ENCODE measurements around the gene ABCA2.
"Not testable (repeated sequence)": the region's sequence is repeated elsewhere in the genome, so short reads cannot be mapped to it uniquely, and the experiment has no call there.

The ABCA2 gene

DNA sequence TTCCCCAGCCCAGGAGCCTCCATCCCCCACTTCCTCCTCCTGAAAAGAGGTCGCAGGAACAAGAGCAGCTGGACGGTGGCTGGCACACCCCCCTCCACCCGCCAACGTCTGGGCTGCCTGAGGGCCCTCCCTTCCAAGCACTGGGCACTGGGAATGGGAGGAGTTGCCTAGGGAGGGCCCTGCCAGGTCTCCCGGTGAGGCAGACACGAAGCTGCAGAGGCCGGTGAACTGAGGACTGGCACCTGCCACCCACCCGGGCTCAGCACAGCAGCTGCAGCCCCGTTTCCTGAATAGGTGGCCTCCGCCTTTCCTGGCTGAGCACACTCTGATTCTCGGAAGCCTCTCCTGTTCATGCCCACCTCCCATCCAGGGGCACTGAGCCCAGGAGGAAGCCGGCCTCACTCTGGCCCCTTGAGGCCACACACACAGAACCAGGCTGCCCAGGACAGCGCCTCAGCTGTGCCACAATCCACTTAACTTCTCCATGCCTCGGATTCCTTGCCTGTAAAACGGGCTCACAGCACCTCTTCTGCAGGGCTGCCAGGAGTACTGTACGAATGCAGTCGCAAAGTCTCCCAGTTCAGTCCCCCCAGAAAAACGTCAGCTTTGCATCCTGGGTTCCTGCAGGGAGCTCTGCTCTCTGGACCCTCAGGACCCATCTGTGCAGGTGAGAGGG, 16.6 kb upstream of the ABCA2 start:
- no peak for DNase-seq (ENCODE audit: low read depth)

DNA sequence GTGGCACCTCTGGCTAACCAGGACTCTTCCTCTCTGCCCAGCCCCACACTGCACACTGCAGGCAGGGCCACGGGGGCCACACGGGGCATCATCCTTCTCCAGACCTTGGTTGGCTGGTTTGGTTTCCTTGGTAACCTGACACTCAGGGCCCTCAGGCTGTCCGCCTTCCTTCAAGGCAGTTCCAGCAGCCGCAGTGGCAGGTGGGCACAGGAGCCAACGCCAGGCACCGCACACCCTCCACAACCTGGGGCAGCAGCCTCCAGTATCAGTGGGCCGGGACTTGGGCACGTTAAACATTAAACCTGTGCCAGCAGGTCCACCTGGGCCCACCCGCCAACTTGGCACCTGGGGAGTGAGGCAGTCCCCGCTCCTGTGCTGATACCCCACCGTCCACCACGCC, 16.0 kb upstream of the ABCA2 start:
- DNase-seq (ENCODE audit: low read depth) = no peak

DNA sequence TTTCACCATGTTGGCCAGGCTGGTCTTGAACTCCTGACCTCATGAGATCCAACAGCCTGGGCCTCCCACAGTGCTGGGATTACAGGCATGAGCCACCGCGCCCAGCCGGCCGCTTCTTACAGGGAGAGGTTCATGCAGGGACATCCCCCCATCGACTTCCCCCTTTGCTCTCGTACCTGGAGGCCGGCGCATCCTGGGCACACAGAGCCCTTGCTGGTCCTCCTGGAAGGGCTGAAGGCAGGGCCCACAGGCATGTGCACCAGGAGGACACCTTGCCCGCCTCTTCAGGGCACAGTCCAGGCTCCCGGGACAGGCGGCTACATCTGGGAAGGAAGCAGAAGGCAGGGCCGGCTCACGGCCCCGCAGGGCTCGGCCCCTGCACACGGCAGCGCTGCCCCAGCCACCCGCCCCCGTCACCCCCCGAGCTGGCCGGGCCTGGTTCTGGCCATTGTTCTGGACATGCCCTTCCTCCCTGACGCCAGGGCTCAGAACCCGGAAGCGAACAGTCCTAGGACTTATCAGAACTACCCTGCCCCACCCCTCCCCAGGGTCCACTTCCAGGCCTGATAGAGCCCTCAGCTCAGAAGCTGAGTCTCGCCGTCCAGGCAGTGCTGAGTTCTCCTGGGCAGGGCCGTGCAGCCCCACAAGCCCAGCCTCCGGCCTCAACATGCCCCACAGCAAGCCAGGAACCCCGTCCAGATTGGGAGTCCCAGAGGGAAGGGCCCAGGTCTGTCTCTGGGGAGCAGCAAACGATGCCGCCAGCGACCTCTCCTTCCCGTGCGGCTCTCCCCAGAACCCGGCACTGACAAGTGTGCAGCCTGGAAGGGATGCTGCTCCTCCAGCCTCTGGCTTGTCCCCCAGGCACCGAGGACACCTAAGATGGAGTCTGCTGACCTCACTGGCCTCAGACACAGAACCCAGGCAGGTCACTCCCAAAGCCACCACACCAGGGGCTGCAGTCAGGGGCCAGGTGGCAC, 15.0 kb upstream of the ABCA2 start:
- no peak for DNase-seq (ENCODE audit: low read depth)

DNA sequence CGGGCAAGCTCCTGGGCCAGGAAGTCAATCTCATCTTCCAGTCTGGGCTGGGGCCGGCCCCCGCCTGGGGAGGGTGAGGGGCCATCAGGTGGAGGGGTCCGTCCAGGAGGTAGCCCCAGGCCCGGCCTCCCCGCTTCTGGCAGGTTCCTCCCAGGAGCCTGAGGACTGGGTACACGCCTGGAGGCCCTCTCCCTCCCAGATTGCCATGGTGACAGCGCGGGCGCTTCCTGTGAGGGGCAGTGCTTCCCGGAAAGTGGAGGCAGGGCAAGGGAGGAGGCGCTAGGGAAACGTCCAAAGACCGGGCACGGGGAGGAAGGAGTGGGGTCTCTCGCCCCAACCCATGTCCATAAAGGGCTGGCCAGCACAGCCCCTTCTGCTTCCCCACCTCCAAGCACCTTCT, 13.1 kb upstream of the ABCA2 start:
- no peak for DNase-seq (ENCODE audit: low read depth)

DNA sequence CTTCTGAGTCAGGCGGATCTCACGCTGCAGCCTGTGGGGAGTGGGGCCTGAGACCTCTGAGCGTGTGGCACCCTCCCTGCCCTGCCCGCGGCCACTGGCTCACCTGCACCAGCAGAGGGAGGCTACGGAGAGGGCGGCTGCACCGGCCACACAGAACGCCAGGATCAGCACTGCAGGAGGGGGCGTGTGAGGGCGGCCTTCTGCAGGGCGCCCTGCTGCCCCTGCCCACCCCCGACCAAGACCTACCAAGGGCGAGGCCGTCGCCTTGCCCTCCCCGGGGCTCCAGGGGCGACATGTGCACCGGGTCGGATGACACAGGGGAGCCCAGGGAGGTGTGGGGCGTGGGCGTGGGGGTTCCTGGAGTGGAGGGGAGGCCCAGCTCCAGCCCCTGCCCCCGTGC, 12.5 kb upstream of the ABCA2 start:
- no peak for DNase-seq (ENCODE audit: low read depth)

DNA sequence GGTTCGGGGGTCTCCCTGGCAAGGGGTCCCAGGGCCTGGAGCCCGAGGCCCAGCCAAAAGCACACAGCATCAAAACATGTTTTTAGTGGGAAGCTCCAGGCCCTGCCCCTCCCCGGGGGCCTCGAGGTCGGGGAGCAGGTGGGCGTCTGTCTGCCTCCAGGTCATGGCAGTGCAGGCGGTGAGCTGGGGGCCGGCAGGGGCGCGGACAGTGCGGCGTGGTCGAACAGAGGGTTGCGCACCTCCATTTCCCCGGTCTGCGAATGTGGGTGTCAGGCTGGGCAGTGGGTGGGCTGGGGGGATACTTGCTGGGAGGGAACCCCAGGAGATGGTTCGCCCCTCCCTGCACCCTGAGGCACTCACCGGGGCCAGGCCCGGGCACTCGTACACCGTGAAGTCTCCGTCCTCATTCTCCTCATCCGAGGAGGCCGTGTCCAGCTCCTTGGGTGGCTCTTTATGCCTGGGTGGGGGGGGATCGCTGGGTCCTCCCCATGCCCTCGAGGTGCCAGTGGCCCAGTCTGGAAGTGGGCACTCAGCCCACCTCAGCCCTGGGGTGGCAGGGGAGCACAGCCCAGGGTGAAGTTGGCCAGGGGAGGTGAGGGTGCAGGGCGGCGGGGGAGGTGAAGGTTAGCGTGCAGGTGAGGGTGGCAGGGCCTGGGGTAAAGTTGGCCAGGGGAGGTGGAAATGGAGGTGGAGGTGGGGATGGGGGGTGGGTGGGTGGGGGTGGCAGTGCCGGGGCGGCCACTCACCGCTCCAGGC, 11.8 kb upstream of the ABCA2 start:
- DNase-seq (ENCODE audit: low read depth) = no peak

DNA sequence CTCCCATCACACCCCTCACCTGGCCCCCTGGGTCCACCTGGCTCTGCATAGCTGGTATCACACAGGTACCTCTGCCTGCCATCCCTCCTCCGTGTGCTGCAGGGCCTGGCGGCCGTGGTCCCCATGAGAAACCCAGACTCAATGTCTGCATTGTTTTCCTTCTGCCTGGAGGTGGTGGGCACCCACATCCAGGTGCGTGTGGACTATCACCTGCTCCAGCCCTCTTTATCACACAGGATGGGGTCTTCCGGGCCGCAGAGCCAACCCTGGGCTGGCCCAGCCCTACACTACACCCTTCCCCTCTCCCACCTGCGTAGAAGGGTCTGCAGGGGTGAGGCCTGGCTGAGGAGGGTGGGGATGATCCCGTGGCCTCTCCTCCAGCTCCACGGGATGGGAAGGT, 10.9 kb upstream of the ABCA2 start:
- no peak for DNase-seq (ENCODE audit: low read depth)

DNA sequence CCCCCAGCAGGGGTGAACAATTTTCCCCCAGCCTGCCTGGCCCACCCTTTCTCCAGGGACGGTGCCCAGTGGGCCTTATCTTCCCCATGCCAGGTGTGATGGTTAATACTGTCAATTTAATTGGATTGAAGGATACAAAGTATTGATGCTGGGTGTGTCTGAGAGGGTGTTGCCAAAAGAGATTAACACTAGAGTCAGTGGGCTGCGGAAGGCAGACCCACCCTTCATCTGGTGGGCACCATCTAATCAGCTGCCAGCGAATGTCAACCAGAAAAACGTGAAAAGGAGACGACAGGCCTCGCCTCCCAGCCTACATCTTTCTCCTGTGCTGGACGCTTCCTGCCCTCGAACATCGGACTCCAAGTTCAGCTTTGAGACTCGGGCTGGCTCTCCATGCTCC, 9.4 kb upstream of the ABCA2 start:
- no peak for DNase-seq (ENCODE audit: low read depth)

DNA sequence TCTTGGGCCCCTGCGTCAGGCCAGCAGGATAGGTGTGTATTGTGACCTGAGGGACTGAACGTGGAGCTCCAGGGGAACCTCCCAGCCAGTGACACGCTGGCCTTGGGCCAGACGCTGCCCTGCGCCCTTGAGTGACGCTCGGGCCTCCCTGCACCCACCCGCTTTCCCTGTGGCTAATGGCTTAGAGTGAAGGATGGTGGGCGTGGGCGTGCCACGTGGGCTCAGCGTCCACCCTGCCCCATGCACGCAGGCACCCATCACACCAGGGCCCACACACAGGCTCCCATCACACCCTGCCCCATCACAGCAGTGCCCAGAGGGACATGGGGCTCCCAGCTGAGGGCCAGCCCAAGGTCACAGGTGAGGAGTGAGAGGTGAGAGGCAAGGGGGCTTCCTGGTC, 9.0 kb upstream of the ABCA2 start:
- DNase-seq (ENCODE audit: low read depth) = no peak

DNA sequence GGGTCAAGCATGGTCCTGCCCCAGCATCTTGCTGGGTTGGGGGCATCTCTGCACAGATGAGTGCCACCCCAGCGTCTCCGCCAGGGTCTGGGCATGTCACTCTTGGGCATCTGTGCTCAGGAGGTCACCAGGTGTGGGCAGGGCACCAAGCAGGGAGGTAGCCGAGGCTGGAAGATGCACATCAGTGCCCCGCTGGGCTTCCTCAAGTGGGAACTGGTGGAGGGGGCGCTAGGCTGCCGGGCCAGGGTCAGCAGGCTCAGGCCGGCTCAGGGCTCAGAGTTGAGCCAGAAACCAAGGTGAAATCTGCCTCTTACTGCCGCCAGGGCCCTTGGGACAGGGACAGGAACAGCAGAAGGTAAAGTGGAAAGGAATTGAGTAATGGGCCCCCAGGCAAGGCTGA, 7.9 kb upstream of the ABCA2 start:
- no peak for DNase-seq (ENCODE audit: low read depth)

DNA sequence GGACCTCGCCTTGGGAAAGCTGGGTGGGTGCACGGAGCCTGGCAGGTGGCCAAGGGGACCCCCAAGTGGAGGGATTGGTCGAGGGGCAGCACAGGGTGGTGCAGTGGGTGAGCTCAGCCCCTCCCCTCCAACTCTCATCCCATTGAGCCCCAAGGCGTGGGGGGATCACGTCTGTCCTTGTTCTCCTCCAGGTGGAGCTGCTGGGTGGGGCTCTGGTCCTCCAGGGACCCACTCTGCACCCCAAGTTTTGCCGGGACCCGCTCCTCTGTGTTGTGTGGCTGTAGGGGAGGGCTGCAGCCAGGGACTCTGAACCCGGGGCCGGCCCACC, 7.4 kb upstream of the ABCA2 start:
- no peak for DNase-seq (ENCODE audit: low read depth)

DNA sequence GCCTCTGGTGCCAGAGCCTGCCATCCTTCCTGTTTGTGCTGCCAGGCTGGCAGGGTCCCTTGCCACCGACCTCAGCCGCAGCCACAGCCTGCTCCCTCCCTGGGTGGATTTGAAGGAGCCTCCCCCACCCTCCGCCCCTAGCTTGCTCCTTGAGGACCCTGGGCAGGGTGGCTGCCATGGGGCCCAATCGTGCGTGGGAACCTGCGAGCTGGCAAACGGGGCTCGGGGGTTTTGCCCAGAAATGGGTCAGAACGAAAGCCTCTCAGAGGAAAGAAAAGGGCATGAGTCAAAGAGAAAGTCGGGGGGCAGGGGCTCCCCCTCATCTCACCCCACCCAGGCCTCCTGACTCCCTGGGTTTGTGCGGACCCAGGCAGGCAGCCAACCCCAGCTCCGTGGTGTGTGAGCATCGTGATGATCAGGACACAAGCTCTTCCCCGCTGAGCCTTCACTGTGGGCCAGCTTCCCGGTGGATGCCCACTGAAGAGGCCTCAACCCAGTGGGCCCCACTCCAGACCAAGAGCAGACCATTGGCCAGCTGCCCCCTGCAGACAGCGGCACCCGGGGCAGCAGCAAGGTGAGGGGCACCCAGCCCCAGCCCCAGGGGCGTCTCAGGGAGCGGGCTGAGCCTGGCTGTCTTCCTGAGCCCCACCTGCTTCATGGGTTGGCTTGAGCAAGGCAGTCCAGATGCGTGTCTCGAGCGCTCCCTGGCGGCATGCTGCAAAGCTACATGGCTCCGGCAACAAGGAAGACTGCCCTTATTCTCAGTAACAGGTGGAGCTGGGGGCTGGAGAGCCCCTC, 6.9 kb upstream of the ABCA2 start:
- peak; percentile 83 for DNase-seq (ENCODE audit: low read depth)

DNA sequence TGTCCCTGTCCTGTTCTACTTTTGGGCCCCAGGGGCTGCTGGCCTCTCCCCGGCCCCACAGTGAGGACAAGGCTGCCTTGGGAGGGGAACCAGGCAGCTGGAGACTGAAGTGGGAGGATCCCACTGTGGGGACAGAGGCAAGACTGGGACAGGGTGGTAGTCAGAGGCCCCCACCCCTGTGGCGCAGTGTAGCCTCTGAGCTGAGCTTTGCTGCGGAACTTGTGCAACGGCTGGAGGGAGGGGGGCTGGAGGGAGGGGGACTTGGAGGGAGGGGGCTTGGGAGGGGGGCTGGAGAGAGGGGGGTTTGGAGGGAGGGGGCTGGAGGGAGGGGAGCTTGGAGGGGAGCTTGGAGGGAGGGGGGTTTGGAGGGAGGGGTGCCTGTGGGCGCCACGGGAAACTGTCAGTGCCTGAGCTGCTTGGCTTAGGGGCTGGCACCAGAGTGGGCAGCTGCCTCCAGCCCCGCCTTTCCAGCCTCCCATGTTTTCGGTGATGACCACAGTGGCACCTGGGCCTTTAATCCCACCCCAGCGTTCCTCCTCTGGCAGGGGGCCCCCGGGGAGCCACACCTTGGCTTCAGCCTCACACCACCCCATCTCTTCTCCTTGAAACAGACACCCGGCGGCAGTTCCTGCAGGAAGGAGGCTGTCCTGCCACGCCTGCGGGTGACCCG, 6.1 kb upstream of the ABCA2 start:
- no peak for DNase-seq (ENCODE audit: low read depth)

DNA sequence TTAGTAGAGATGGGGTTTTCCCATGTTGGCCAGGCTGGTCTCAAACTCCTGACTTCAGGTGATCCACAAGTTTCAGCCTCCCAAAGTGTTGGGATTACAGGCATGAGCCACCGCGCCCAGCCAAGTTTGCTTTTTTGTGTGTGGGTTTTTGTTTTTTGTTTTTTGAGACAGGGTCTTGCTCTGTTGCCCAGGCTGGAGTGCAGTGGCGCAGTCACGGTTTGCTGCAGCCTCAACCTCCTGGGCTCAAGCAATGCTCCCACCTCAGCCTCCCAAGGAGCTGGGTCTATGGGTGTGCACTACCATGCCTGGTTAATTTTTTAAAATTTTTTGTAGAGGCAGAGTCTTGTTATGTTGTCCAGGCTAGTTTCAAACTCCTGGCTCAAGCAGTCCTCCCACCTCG, 5.4 kb upstream of the ABCA2 start:
- not testable (repeated sequence) for DNase-seq (ENCODE audit: low read depth)

DNA sequence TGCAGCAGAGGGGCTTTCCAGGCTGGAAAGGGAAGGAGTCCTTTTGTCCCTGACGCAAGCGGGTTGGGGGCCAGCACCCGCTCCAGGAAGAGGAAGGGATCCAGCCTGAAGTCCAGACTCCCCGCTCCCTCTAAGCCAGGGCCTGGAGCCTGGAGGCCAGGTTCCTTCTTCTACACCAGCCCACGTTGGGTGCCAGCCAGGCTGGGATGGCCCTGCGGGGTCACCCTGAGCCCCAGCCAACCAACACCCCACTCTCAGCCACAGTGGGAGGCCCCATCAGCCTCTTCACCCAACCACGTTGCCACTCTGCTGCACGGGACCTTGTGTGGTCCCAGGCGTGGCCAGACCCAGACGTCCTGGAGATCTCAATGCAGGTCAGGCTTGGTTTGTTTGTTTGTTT, 4.8 kb upstream of the ABCA2 start:
- DNase-seq (ENCODE audit: low read depth) = no peak

DNA sequence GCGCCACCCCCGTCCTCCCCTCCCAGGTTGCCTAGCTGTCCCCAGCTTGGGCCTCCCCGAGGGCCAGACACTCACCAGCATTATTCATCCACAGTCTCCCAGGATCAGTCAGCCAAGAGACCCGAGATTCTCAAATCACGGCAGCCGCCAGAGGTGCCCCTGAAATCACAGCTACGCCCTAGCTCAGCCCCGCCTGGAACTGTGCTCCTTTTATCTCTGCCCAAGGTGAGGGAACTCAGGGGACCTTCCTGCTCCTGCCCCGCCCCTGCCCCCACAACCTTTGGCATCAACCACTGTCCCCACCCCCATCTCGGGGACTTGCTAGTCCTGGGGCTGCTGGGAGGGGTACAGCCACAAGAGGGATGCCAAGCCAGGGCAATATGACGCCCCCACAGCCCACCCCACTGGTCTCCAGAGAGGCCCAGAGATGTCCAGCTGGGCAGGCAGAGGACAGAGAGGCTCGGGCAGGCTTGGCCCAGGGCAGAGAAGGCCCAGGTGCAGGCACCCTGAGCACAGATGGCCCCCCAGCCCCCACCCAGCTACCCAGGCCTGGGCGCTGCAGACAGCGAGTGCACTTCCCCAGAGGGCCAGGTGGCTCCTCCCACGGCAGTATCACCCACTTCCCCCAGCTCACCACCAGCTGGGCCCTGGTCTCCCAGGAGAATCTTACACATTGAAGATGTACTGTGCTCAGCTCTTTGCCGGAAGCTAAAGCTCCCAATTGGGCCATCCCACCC, 4.0 kb upstream of the ABCA2 start, which contains the start of gene FUT7:
FUT7 (minus strand) TSS at position 185 of the 737 bp plus-strand sequence; CDS start at position 88, 97 bp downstream.
- no peak for DNase-seq (ENCODE audit: low read depth)

DNA sequence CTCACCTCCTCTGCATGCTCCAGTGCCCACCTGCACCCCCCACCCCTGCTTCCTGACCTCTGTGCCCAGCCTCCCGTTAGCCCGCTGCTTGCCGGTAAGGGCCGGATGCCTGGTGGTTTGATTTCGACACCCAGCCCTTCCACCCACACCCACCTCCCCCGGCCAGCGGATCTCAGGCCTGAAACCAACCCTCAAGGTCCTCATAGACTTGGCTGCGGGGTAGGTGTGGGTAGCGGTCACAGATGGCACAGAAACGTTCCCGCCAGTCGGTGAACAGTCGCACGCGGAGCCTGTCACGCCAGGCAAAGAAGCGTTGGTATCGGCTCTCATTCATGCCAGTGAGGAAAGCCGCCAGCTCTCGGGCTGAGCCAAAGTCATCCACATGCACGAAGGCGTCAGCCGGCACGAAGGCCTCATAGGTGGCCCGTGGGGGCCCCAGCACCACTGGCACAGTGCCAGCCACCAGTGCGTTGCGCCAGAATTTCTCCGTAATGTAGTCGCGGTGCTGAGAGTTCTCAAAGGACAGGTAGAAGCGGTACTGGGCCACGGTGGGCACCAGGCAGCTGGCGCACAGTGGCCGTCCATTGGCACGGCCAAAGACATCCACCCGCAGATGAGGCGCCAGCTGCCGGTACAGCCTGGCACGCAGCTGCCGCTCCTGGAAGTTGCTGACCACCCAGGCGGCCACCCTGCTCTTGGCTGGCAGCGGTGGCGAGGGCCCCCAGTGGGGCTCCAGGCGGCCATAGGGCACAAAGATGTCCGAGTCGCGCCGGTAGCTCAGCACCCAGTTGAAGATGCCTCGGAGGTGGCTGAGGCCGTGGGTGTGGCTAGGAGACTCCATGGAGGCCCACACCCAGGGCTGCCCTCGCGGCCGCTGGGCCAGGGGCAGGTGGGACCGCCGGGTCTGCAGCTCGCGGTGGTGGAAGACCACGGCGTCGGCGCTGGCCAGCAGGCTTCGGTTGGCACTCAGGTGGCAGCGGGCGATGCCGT, 2.8 kb upstream of the ABCA2 start:
- no peak for DNase-seq (ENCODE audit: low read depth)

DNA sequence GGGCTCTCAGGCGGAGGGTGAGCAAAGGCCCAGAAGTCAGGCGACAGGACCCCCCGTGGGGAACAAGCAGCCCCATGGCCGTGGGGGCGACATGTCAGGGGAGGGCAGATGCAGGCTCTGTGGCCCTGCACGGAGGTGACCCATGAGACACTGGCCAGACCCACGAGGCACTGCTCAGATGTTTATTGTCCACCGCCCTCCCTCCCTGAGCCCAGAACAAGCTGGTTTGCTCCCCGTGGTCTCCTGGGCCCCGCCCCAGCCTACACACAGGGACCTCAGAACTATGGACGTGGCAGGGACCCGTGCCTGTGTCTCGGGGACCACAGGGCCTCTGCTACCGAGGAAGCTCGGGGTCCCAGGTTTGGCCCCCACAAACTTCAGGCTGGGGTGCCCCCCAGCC, 2.0 kb upstream of the ABCA2 start:
- DNase-seq (ENCODE audit: low read depth) = no peak
